ENCODE results near the gene UQCC3. TPM values are rescaled to one million over a fixed set of nuclear protein-coding genes. Genes with fewer than 3 reads are reported as not detected.

UQCC3 gene
- total and polyA plus RNA-seq, 2 of the 13 experiments (the other 11 are each of a cell fraction or from before 2014, with no cell fraction given), result 7.7 to 16.0 TPM

GRCh38 chr11:62645946-62646824 lies 25.3 kb upstream of the UQCC3 start, which contains the start of gene GANAB (continued):
- no peak for TF ChIP-seq CC2D1A (CRISPR knock-in tag; IDR thresholded peaks at IDR 0.05)
- TF ChIP-seq ZNF883 (CRISPR knock-in tag; IDR thresholded peaks at IDR 0.05; ENCODE audit: not compliant biosample characterization), result peak; percentile 5
- no peak for TF ChIP-seq AFF4 (CRISPR knock-in tag; IDR thresholded peaks at IDR 0.05)
- TF ChIP-seq SNAPC5 (CRISPR knock-in tag; IDR thresholded peaks at IDR 0.05; ENCODE audit: borderline replicate concordance), result 0 out of 2 replicates have a peak, but pooled peaks have one; percentile 35
- TF ChIP-seq UBTF (CRISPR knock-in tag; IDR thresholded peaks at IDR 0.05), result peak; percentile 81
- TF ChIP-seq PHF8 (CRISPR knock-in tag; IDR thresholded peaks at IDR 0.05), result peak; percentile 79
- no peak for TF ChIP-seq CBFB (CRISPR knock-in tag; IDR thresholded peaks at IDR 0.05)
- no peak for TF ChIP-seq ZFYVE20 (CRISPR knock-in tag; IDR thresholded peaks at IDR 0.05; ENCODE audit: borderline replicate concordance, low read depth)
- TF ChIP-seq YEATS2 (CRISPR knock-in tag; IDR thresholded peaks at IDR 0.05; ENCODE audit: borderline replicate concordance), result 0 out of 2 replicates have a peak, but pooled peaks have one; percentile 33
